Stimulated activated memory B cell treated with anti-CD40 and anti-IgM and Interleukin-4, amounts not matched to agents 10 μg/mL and 1 μg/mL and 100 μg/mL, for 72 hours (primary cell): ENCODE data around the gene AEN.
A peak's percentile ranks its signal among the peaks of the same experiment; 100 is the strongest.
"Not testable (repeated sequence)": the region's sequence is repeated elsewhere in the genome, so short reads cannot be mapped to it uniquely, and the experiment has no call there.

Experiments used
- ATAC-seq: fragments of 150-1000 bp; cut with Tn5 transposase; 2 replicates; pipeline ENCODE4 v1.10.0; 2021
- H3K27ac Mint-ChIP-seq: one replicate; pipeline ENCODE4 v1.8.0; 2022; ENCODE audit warnings: mild to moderate bottlenecking, mixed read lengths
- H3K27me3 Mint-ChIP-seq: one replicate; pipeline ENCODE4 v1.8.0; 2022; ENCODE audit warnings: mixed read lengths
- H3K36me3 Mint-ChIP-seq: one replicate; pipeline ENCODE4 v1.8.0; 2022; ENCODE audit warnings: mixed read lengths
- H3K4me1 Mint-ChIP-seq: one replicate; pipeline ENCODE4 v1.8.0; 2022; ENCODE audit warnings: mixed read lengths
- H3K4me3 Mint-ChIP-seq: one replicate; pipeline ENCODE4 v1.8.0; 2022; ENCODE audit warnings: mild to moderate bottlenecking, moderate library complexity, mixed read lengths
- H3K9me3 Mint-ChIP-seq: one replicate; pipeline ENCODE4 v1.8.0; 2022; ENCODE audit warnings: mixed read lengths

AEN gene

DNA sequence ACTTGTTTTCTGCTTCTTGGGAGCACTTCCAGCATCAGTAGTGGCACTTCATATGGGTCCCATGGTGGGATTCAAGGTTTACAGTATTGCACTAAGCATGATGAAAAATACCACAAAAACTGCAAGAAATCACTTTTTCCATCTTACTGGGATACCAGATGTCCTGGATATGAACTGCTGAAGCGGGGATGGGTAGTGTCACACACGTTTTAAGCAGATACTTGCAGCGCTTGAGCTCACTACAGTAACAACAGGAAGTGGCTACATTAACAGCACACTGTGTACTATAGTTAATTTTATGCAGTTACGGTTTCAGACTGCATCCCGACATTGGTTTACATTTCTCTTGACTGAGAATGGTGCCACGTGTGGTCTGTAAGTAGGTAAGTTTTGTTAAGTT lies 14.2 kb downstream of the AEN start:
- peak overlapping the region; percentile 13 for H3K4me3 Mint-ChIP-seq
- no peaks in the 10 kb centered on the region for H3K9me3 Mint-ChIP-seq
- H3K36me3 Mint-ChIP-seq: peaks cover 39% of the 10 kb centered on the region
- H3K4me1 Mint-ChIP-seq: peaks cover 73% of the 10 kb centered on the region
- peak overlapping the region; percentile 88 for H3K27ac Mint-ChIP-seq
- ATAC-seq: peak; percentile 40
- H3K27me3 Mint-ChIP-seq: no peaks in the 10 kb centered on the region

DNA sequence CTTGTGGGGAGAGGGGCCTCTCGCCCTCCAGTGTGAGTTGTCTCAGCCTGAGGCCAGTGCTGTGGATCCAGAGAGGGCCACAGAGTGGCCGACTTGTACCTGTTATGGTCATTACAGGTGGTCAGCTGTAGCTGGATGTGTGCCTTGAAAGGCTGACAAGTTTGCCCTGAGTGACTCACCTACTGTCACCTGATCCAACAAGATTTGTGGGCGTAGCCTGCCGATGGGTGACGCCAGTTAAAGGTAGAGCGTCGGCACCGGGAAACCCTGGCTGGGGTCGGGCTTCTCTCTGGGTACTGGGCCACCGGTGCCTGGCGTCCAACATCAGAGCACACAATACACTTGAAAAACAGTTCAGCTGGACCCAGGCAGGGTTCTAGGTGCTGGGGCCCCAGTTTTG lies 14.9 kb downstream of the AEN start:
- no peaks in the 10 kb centered on the region for H3K9me3 Mint-ChIP-seq
- H3K36me3 Mint-ChIP-seq: peaks cover 36% of the 10 kb centered on the region
- ATAC-seq: no peak
- peak overlapping the region; percentile 38 for H3K4me3 Mint-ChIP-seq
- peak overlapping the region; percentile 88 for H3K27ac Mint-ChIP-seq
- H3K27me3 Mint-ChIP-seq: no peaks in the 10 kb centered on the region
- H3K4me1 Mint-ChIP-seq: peaks cover 70% of the 10 kb centered on the region

DNA sequence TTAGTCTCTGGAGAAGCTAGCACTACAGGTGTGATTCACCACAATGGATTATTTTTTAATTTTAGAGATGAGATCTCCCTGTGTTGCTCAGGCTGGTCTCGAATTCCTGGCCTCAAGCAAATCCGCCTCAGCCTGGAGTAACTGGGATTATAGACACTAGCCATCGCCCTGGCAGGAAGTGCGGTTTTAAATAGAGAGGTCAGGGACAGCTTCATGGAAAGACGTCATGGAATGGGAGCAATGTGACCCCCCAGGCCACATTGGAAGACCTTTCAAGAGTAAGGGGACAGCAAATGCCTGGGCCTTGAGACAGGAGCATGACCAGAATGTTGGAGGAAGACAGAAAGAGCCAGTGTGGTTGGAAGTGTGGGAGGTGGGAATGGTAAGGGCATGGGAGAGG lies 15.5 kb downstream of the AEN start:
- H3K4me1 Mint-ChIP-seq: peaks cover 75% of the 10 kb centered on the region
- peaks cover 33% of the 10 kb centered on the region for H3K36me3 Mint-ChIP-seq
- ATAC-seq: no peak
- H3K27me3 Mint-ChIP-seq: no peaks in the 10 kb centered on the region
- H3K4me3 Mint-ChIP-seq: peak overlapping the region; percentile 5
- H3K9me3 Mint-ChIP-seq: no peaks in the 10 kb centered on the region
- H3K27ac Mint-ChIP-seq: peak overlapping the region; percentile 88

DNA sequence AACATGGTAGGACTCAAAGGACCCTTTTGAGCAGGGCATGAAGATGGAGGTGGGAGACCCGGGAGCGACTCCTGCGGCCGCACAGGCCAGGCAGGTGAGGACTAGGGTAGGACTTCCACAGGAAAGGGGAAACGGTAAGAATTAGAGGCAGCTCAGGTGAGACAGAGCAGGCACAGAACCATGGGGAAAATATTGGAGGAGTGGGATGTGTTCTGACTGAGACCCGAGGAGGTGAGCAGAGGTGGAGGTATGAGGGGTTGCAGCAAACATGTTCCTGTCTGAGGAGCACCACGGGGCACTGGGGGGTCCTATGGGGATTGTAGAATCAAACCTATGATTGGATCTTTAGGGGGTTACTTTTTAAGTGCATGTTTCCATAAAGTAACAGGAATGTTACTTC lies 16.3 kb downstream of the AEN start:
- peak overlapping the region; percentile 82 for H3K4me3 Mint-ChIP-seq
- no peaks in the 10 kb centered on the region for H3K27me3 Mint-ChIP-seq
- no peaks in the 10 kb centered on the region for H3K9me3 Mint-ChIP-seq

DNA sequence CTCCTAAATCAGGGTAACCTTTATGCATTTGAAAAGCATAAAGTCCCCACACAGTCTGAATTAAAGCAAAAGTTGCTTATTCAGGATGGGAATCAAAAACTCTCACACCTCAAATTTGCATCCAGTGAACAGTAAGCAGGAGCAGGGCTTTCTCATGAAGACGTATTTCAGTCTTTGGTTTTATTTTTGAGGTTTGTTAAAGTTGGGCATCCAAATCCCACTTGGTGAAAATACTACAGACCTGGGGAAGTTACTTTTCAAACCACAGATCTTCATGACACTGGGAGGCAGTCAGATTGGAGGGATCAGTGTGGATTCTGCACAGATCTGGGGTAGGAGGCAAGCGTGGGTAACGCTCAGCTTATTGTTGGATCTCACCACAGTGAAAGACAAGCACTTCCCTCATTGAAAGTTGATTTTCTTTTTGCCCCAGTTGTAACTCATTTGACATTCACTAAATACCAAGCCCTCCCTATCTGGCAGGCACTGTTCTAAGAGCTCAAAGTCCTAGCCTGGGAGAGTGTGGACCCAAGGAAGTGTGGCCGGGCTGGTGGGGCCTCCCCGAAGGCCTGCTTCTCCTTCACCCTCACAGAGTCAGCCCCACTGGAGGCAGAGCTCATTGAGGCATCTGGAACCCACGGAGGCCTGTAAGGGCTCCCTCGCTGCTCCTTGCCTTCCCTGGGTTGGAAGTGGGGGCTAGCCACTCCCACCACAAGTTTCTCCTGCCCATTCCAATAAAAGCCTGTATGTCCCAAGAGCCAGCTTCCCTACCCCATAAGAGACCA lies 16.9 kb downstream of the AEN start:
- Mint-ChIP-seq H3K36me3 (peaks cover 28% of the 10 kb centered on the region), H3K4me1 (peaks cover 72% of the 10 kb centered on the region), H3K27me3 (no peaks in the 10 kb centered on the region), H3K4me3 (peak overlapping the region; percentile 82), H3K9me3 (no peaks in the 10 kb centered on the region), H3K27ac (peak overlapping the region; percentile 88)
- no peak for ATAC-seq

More for the DNA sequence above, 16.3 kb downstream of the AEN start:
- Mint-ChIP-seq H3K4me1 (peaks cover 76% of the 10 kb centered on the region), H3K27ac (peak overlapping the region; percentile 88), H3K36me3 (peaks cover 31% of the 10 kb centered on the region)
- ATAC-seq: no peak

DNA sequence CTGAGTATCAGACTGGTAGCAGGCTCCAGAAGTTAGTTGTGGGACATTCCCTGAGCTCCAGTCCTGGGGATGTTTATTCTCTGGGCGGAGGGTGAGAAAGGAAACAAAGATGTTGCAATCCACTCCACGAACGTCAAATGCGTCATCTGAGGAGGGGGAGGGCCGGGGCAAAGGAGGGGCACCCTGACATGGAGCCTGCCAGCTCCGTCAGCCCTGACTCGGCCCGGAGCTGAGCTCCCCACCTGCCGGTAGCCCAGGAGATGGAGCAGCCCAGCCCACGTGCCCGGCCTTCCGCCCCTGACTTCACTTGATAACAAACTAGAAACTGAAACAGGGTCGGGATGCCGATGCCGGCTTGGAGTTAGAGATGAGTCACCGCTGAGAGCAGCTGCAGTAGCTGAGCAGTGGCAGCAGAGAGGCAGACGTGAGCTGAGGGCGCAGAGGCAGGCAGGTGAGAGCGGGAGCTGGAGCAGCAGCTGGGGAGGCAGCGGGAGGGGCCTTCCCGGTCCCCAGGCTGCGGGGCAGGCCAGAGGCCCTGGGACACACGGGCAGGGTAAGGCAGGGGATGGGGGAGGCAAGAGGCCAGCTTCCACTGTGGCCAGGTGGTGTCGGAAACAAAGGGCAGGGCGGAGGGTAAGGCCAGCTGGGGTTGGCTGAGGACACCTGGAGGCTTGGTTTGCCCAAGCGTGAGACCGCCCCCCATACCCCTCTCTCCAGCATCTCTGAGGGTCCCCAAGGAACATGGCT lies 17.7 kb downstream of the AEN start, which contains the start of gene ISG20:
Gene ISG20 (plus strand): TSS at position 391 of the 747 bp plus-strand sequence. CDS start 351 bp downstream, at position 742.
- ATAC-seq: peak; percentile 87
- H3K4me3 Mint-ChIP-seq: peak within 1 kb of the TSS; percentile 82
- no peaks in the 10 kb centered on the region for H3K9me3 Mint-ChIP-seq
- peaks cover 27% of the 10 kb centered on the region for H3K36me3 Mint-ChIP-seq
- peaks cover 69% of the 10 kb centered on the region for H3K4me1 Mint-ChIP-seq
- no peaks in the 10 kb centered on the region for H3K27me3 Mint-ChIP-seq
- H3K27ac Mint-ChIP-seq: peak within 1 kb of the TSS; percentile 88

DNA sequence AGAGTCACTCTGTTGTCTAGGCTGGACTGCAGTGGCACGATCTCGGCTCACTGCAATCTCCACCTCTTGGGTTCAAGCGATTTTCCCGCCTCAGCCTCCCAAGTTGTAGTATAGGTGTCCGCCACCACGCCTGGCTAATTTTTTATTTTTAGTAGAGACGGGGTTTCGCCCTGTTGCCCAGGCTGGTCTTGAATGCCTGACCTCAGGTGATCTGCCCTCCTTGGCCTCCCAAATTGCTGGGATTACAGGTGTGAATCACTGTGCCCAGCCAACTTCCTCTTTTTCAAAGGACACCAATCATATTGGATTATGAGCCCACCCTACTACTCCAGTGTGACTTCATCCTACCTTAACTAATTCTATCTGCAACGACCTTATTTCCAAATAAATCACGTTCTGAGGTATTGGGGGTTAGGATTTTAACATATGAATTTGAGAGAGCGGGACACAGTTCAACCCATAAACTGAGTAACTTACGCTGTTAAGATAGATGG lies 20.9 kb downstream of the AEN start:
- Mint-ChIP-seq H3K9me3 (no peaks in the 10 kb centered on the region), H3K4me3 (peak overlapping the region; percentile 19), H3K27me3 (no peaks in the 10 kb centered on the region), H3K36me3 (peaks cover 41% of the 10 kb centered on the region), H3K4me1 (peaks cover 79% of the 10 kb centered on the region), H3K27ac (peak overlapping the region; percentile 88)
- no peak for ATAC-seq

DNA sequence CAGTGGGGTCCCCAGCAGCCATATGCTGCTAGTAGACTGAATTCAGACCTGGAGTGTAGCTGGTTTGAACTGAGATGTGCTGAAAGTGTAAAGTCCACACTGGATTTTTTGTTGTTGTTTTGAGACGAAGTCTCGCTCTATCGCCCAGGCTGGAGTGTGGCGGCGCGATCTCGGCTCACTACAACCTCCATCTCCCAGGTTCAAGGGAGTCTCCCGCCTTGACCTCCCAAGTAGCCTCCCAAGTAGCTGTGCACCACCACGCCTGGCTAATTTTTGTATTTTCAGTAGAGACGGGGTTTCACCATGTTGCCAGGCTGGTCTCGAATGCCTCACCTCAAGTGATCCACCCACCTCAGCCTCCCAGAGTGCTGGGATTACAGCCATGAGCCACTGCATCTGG lies 21.4 kb downstream of the AEN start:
- Mint-ChIP-seq H3K4me3 (peak overlapping the region; percentile 19), H3K4me1 (peaks cover 79% of the 10 kb centered on the region), H3K36me3 (peaks cover 40% of the 10 kb centered on the region), H3K27ac (peak overlapping the region; percentile 88)
- not testable (repeated sequence) for H3K27me3 Mint-ChIP-seq, ATAC-seq, H3K9me3 Mint-ChIP-seq

DNA sequence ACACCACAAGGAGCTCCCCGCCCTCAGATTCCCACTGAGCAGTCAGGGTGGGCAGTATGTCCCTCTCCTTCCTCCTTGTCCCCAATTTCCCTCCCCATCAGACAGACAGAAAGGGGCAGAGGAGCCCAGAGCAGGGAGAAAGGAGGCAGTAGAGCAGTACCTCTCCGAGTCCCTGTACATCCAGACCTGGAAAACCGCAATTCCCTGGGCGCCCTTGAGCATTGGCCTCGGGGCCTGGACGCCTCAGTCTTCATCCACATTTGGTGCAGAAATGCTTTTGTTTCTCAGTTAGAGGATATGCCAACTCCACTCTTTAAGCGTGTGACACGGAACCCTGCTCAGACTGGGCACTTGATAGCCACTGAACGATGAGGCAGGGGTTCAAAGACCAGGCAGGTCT lies 23.6 kb downstream of the AEN start:
- H3K9me3 Mint-ChIP-seq: no peaks in the 10 kb centered on the region
- peaks cover 54% of the 10 kb centered on the region for H3K36me3 Mint-ChIP-seq

DNA sequence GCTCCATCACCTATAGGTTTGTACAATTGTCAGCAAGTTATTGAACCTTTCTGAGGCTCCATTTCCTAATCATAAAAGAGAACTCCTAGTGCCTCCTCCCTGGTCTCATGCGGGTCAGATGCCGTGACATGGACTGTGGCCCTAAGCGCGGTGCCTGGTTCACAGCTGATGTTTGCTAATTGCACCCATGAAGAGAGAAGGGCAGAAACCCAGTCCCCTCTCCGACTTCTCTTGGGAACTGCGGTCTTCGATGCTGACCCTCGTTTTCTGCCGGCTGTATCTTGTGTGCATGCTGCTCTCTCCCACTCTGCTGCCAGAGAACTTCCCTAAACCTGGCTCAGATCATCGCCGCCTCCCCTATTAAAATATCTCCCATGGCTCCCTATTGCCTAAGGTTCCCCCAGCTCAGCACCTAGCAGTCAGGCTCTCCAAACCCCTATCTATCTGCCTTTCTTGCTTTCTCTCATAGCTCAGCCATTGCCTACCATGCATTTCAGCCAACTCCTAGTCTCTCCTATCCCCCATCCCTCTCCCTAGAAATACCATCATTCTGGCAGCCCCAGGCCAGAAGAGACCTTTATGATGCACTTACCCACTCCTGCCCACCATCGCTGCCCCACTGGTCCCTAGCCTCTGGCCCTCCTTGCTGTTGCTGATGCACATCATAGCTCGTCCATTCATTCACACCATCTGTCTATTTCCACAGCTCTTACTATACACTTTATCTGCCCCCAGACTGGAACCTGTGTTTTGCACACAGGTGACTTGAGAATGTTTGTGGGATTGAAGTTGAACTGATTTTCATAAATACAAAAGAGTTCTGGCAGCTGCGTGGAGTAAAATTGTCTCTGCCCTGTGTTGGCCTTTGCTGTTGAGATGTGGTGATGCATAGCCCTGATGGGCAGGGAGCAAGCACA lies 24.3 kb downstream of the AEN start:
- ATAC-seq: no peak
- H3K9me3 Mint-ChIP-seq: no peaks in the 10 kb centered on the region
- H3K27ac Mint-ChIP-seq: peak overlapping the region; percentile 95
- peaks cover 82% of the 10 kb centered on the region for H3K4me1 Mint-ChIP-seq
- no peaks in the 10 kb centered on the region for H3K27me3 Mint-ChIP-seq
- H3K36me3 Mint-ChIP-seq: peaks cover 50% of the 10 kb centered on the region
- H3K4me3 Mint-ChIP-seq: peak overlapping the region; percentile 15

More for the DNA sequence above, 23.6 kb downstream of the AEN start:
- no peak for ATAC-seq
- no peak overlapping the region for H3K4me3 Mint-ChIP-seq
- H3K27ac Mint-ChIP-seq: peak overlapping the region; percentile 95
- H3K27me3 Mint-ChIP-seq: no peaks in the 10 kb centered on the region
- peaks cover 86% of the 10 kb centered on the region for H3K4me1 Mint-ChIP-seq

DNA sequence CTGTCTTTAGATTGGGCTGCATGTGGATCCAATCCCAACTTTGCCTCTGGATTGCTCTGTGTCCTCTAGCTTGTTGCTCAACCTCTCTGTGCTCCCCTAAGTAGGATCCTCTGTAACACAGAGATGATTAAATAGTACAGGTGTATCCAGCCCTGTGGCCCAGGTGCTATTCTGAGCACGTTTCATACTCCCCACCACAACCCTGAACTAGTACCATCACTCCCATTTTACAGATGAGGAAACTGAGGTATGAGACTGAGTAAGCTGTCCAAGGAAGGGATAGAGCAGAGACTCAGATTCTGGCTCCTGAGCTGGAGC lies 24.9 kb downstream of the AEN start:
- Mint-ChIP-seq H3K27me3 (no peaks in the 10 kb centered on the region), H3K9me3 (no peaks in the 10 kb centered on the region), H3K4me1 (peaks cover 79% of the 10 kb centered on the region), H3K27ac (peak overlapping the region; percentile 95), H3K36me3 (peaks cover 47% of the 10 kb centered on the region), H3K4me3 (no peak overlapping the region)
- ATAC-seq: no peak

DNA sequence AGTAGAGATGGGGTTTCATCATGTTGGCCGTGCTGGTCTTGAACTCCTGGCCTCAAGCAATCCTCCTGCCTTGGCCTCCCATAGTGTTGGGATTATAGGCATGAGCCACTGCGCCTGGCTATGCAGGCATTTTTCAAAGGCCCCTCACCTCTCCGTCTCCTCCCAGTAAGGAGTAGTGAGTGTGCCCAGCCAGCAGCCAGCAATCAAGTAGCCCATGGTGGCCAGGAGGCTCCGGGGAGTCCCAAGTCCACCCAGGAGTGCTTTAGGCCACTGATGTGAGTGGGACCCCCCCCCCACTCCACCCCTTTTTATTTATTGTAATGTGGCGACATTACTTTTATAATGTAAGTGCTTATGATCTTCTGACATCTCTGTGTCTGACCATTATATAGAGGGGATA lies 25.8 kb downstream of the AEN start:
- no peak overlapping the region for H3K4me3 Mint-ChIP-seq
- no peaks in the 10 kb centered on the region for H3K9me3 Mint-ChIP-seq
- H3K27ac Mint-ChIP-seq: peak overlapping the region; percentile 95
- H3K27me3 Mint-ChIP-seq: no peaks in the 10 kb centered on the region
- peaks cover 72% of the 10 kb centered on the region for H3K4me1 Mint-ChIP-seq
- H3K36me3 Mint-ChIP-seq: peaks cover 47% of the 10 kb centered on the region
- no peak for ATAC-seq

DNA sequence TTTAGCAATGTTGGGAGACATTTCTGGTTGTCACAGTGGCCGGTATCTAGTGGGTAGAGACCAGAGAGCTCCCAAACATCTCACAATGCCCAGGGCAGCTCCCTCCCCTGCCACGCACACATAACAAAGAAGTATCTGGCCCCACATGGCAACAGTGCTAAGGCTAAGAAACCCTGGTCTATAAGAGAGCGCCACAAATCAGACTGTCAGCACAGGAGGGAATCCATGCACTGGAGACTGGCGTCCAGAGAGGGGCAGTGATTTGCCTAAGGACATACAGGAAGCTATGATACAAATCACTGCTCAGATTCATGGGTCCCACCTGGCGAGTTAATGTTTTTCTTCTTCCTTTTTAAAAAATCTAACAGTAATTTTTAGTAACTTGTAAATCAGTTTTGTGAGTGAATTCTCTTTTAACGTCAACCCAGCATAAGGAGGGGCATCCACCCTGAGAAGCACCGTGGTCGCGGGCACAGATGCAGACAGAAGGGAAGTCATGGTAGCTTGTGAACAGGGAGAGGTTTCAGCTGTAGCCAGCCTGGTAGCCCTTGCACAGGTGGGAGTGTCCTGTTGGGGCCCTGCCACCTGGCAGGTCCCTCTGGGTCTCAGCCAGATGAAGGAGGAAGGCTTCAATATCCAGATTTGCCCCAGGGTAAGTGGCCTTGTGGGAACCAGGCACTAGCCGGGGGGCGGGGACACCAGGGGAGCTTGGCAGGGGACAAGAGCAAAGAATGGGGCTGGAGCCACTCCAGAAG lies 26.4 kb downstream of the AEN start:
- Mint-ChIP-seq H3K4me1 (peaks cover 68% of the 10 kb centered on the region), H3K36me3 (peaks cover 43% of the 10 kb centered on the region), H3K9me3 (no peaks in the 10 kb centered on the region), H3K27me3 (no peaks in the 10 kb centered on the region), H3K4me3 (peak overlapping the region; percentile 10), H3K27ac (peak overlapping the region; percentile 95)
- ATAC-seq: peak; percentile 58
